ENCODE data around the gene TPCN2. TPM values are rescaled to one million over a fixed set of nuclear protein-coding genes. Genes with fewer than 3 reads are reported as not detected.

Gene TPCN2
- total and polyA plus RNA-seq, 12 donors = 3.1 to 21.6 (median 10.4) TPM

DNA sequence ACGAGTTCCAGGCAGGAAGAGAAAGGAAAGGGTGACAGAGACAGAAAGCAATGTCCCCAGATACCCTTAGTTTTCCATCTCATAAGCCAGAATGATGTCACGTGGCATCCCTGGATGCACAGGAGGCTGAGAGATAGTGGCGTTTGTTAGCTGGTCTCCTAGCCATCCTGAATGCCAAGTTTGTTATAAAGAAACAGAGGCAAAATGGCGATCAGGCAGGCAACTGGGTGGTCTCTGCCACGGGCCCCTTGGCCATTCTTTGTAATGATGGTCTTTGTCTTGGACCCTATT is 112.3 kb downstream of the TPCN2 start:
- intact Hi-C loops (cut with DNase I) = no loop called here

DNA sequence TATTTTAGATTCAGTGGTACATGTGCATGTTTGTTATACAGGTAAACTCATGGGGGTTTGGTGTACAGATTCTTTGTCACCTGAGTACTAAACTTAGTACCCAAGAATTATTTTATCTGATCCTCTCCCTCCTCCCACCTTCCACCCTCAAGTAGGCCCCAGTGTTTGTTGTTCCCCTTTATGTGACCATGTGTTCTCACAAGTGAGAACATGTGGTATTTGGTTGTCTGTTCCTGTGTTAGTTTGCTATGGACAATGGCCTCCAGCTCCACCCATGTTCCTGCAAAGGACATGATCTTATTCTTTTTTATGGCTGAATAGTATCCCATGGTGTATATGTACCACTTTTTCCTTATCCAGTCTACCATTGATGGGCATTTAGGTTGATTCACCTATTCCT is 113.8 kb downstream of the TPCN2 start:
- H3K4me1 ChIP-seq (replicated peaks in 1 of 2) = peaks cover 0 to 8% of the 10 kb centered on the region in 2 donors
- no peak overlapping the region for H3K4me3 ChIP-seq
- no peak overlapping the region for H3K27ac ChIP-seq
- H3K36me3 ChIP-seq (replicated peaks in 1 of 2) = no peaks in the 10 kb centered on the region
- H3K9me3 ChIP-seq (replicated peaks in 1 of 3) = no peaks in the 10 kb centered on the region
- intact Hi-C loops (cut with DNase I) = no loop called here
- DNase-seq = no peak
- TF ChIP-seq, protein P1, sequence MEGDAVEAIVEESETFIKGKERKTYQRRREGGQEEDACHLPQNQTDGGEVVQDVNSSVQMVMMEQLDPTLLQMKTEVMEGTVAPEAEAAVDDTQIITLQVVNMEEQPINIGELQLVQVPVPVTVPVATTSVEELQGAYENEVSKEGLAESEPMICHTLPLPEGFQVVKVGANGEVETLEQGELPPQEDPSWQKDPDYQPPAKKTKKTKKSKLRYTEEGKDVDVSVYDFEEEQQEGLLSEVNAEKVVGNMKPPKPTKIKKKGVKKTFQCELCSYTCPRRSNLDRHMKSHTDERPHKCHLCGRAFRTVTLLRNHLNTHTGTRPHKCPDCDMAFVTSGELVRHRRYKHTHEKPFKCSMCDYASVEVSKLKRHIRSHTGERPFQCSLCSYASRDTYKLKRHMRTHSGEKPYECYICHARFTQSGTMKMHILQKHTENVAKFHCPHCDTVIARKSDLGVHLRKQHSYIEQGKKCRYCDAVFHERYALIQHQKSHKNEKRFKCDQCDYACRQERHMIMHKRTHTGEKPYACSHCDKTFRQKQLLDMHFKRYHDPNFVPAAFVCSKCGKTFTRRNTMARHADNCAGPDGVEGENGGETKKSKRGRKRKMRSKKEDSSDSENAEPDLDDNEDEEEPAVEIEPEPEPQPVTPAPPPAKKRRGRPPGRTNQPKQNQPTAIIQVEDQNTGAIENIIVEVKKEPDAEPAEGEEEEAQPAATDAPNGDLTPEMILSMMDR (IDR thresholded peaks at IDR 0.05) = no peak
- no peak for TF ChIP-seq POLR2A (IDR thresholded peaks at IDR 0.05)
- H3K27me3 ChIP-seq = no peaks in the 10 kb centered on the region

More for the DNA sequence above, 112.3 kb downstream of the TPCN2 start:
- Histone ChIP-seq H3K27me3 (no peaks in the 10 kb centered on the region), H3K9me3 (replicated peaks in 1 of 3) (no peaks in the 10 kb centered on the region), H3K27ac (no peak overlapping the region), H3K36me3 (replicated peaks in 1 of 2) (no peaks in the 10 kb centered on the region), H3K4me3 (no peak overlapping the region), H3K4me1 (replicated peaks in 1 of 2) (no peaks in the 10 kb centered on the region)
- 70 to 77% (median 73%) methylated on average over 4 to 5 of the region's 5 CpGs for WGBS, 4 donors
- DNase-seq = no peak
- no peak for TF ChIP-seq POLR2A (IDR thresholded peaks at IDR 0.05)
- TF ChIP-seq, protein P1 (IDR thresholded peaks at IDR 0.05) = no peak

DNA sequence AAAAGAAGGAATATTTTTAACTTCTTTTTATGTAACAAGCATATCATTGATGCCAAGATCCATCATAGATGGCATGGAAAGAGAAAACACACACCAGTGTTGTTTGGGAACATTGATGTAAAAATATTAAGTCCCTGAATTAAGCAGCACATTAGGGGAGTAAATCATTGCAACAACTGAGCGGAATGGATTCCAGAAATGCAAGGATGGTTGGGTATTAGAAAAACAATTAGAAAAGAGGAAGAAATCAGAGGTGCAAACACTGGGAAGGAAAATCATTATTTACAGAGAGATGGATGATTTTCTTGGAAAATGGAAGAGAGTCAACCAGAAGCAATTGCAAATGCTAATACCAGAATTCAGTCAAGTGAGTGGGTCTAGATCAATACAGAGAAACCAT is 115.1 kb downstream of the TPCN2 start:
- no peak for DNase-seq
- Histone ChIP-seq H3K27ac (no peak overlapping the region), H3K36me3 (replicated peaks in 1 of 2) (no peaks in the 10 kb centered on the region), H3K4me3 (no peak overlapping the region), H3K9me3 (replicated peaks in 1 of 3) (no peaks in the 10 kb centered on the region), H3K4me1 (replicated peaks in 1 of 2) (peaks cover 0 to 8% of the 10 kb centered on the region in 2 donors), H3K27me3 (no peaks in the 10 kb centered on the region)
- WGBS, 4 donors = 99 to 100% (median 100%) methylated on average over 1 of the region's 1 CpG
- TF ChIP-seq POLR2A (IDR thresholded peaks at IDR 0.05) = no peak
- TF ChIP-seq, protein P1 (IDR thresholded peaks at IDR 0.05) = no peak
- intact Hi-C loops (cut with DNase I) = no loop called here

DNA sequence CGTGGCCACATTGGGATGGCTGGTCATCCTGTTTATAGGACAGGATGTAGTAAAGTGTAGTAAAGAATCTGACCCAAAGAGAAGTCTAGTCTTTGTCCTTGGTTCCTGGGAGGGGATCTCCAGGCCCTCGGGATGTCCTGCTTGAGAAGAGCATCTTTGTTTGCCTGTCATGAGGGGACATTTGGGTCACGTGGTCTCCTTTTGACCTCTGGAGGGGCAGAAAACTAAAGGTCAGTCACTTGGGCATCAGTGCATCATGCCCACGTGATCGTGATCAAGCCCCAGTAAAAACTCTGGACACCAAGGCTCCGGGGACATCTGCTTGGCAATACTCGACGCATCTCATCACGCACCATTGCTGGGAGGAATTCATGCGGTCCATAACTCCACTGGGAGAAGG is 116.1 kb downstream of the TPCN2 start:
- Histone ChIP-seq H3K27ac (no peak overlapping the region), H3K4me3 (no peak overlapping the region), H3K9me3 (replicated peaks in 1 of 3) (no peaks in the 10 kb centered on the region), H3K36me3 (replicated peaks in 1 of 2) (no peaks in the 10 kb centered on the region), H3K27me3 (no peaks in the 10 kb centered on the region), H3K4me1 (replicated peaks in 1 of 2) (peaks cover 0 to 8% of the 10 kb centered on the region in 2 donors)
- TF ChIP-seq, protein P1 (IDR thresholded peaks at IDR 0.05) = no peak
- TF ChIP-seq POLR2A (IDR thresholded peaks at IDR 0.05) = no peak
- intact Hi-C loops (cut with DNase I) = no loop called here
- 75 to 83% (median 78%) methylated on average over 8 to 10 of the region's 10 CpGs for WGBS, 4 donors
- DNase-seq = no peak
